ENCODE data around the gene NOP10. TPM values are rescaled to one million over a fixed set of nuclear protein-coding genes. Genes with fewer than 3 reads are reported as not detected.

NOP10 gene
- polyA plus RNA-seq, 1 donor = 161 TPM

- Histone ChIP-seq H3K27ac (ENCODE audit: low read length) (no peak overlapping the region), H3K27me3 (ENCODE audit: control insufficient read depth, insufficient read depth, low read length) (no peaks in the 10 kb centered on the region), H3K9me3 (ENCODE audit: control insufficient read depth, low read depth, low read length) (no peaks in the 10 kb centered on the region), H3K4me1 (ENCODE audit: control insufficient read depth, insufficient read depth, low read length) (no peaks in the 10 kb centered on the region), H3K36me3 (ENCODE audit: control insufficient read depth, insufficient read depth, low read length) (no peaks in the 10 kb centered on the region), H3K4me3 (ENCODE audit: low read length) (no peak overlapping the region)
- WGBS (ENCODE audit: insufficient coverage, low lambda C conversion rate) = 100% methylated on average over 1 of the region's 6 CpGs
- no peak for DNase-seq
These were observed 10.3 kb downstream of the NOP10 start for GRCh38 chr15:34332553-34333120.

DNA sequence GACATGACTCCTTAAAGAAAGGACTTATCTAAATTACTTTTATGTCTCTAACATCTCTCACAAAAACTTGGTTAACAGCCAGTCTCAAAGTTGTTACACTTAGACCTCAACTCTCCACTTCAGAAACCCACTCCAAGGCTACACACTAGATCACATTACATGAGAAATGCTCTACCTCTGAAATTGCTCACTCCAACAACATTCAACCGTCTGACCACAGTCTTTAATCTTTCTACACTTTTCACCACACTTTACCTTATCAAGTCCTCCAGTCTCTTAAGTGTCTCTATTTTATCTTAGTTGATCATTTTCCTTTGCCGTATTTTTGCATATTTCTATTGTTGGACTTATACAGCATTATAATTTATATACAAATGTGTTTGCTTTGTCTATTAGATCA is 11.1 kb downstream of the NOP10 start:
- Histone ChIP-seq H3K27me3 (ENCODE audit: control insufficient read depth, insufficient read depth, low read length) (no peaks in the 10 kb centered on the region), H3K4me3 (ENCODE audit: low read length) (no peak overlapping the region)
- no peak for DNase-seq

GRCh38 chr15:34330279-34330678 is 12.7 kb downstream of the NOP10 start:
- Histone ChIP-seq H3K27me3 (ENCODE audit: control insufficient read depth, insufficient read depth, low read length) (no peaks in the 10 kb centered on the region), H3K36me3 (ENCODE audit: control insufficient read depth, insufficient read depth, low read length) (no peaks in the 10 kb centered on the region), H3K4me1 (ENCODE audit: control insufficient read depth, insufficient read depth, low read length) (no peaks in the 10 kb centered on the region), H3K9me3 (ENCODE audit: control insufficient read depth, low read depth, low read length) (no peaks in the 10 kb centered on the region), H3K27ac (ENCODE audit: low read length) (no peak overlapping the region), H3K4me3 (ENCODE audit: low read length) (no peak overlapping the region)
- no CpG with 5 or more reads among the region's 5 CpGs for WGBS (ENCODE audit: insufficient coverage, low lambda C conversion rate)
- no peak for DNase-seq

More for the DNA sequence above, 11.1 kb downstream of the NOP10 start:
- Histone ChIP-seq H3K4me1 (ENCODE audit: control insufficient read depth, insufficient read depth, low read length) (no peaks in the 10 kb centered on the region), H3K27ac (ENCODE audit: low read length) (no peak overlapping the region), H3K36me3 (ENCODE audit: control insufficient read depth, insufficient read depth, low read length) (no peaks in the 10 kb centered on the region), H3K9me3 (ENCODE audit: control insufficient read depth, low read depth, low read length) (no peaks in the 10 kb centered on the region)
- WGBS (ENCODE audit: insufficient coverage, low lambda C conversion rate) = 90% methylated on average over 1 of the region's 2 CpGs

- Histone ChIP-seq H3K4me1 (ENCODE audit: control insufficient read depth, insufficient read depth, low read length) (no peaks in the 10 kb centered on the region), H3K36me3 (ENCODE audit: control insufficient read depth, insufficient read depth, low read length) (no peaks in the 10 kb centered on the region), H3K27me3 (ENCODE audit: control insufficient read depth, insufficient read depth, low read length) (no peaks in the 10 kb centered on the region), H3K9me3 (ENCODE audit: control insufficient read depth, low read depth, low read length) (no peaks in the 10 kb centered on the region), H3K27ac (ENCODE audit: low read length) (no peak overlapping the region), H3K4me3 (ENCODE audit: low read length) (no peak overlapping the region)
- DNase-seq = no peak
- 83% methylated on average over 2 of the region's 2 CpGs for WGBS (ENCODE audit: insufficient coverage, low lambda C conversion rate)
These were observed 13.9 kb downstream of the NOP10 start for GRCh38 chr15:34329006-34329405.

DNA sequence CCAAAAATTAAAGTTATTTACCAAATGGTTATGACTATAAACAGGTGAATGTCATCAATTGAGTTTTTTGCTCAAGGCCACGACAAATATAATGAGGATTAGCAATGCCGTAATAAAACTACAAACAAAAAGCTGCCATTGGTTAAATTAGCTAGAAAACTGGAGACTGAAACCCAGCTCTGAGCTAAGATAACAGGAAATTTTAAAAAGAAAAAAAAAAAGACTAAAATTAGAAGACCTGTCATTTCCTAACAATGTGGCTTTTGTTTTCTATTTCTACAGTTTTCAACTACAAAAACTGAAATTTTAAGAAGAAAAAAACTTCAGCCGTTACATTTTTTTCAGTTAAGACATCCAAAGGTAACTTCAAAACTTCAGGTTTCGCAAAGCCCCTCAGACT is 15.0 kb downstream of the NOP10 start:
- no peak overlapping the region for H3K27ac ChIP-seq (ENCODE audit: low read length)
- H3K27me3 ChIP-seq (ENCODE audit: control insufficient read depth, insufficient read depth, low read length) = no peaks in the 10 kb centered on the region
- 80% methylated on average over 3 of the region's 4 CpGs for WGBS (ENCODE audit: insufficient coverage, low lambda C conversion rate)
- no peak for DNase-seq
- H3K9me3 ChIP-seq (ENCODE audit: control insufficient read depth, low read depth, low read length) = no peaks in the 10 kb centered on the region
- H3K4me1 ChIP-seq (ENCODE audit: control insufficient read depth, insufficient read depth, low read length) = no peaks in the 10 kb centered on the region
- H3K4me3 ChIP-seq (ENCODE audit: low read length) = no peak overlapping the region
- no peaks in the 10 kb centered on the region for H3K36me3 ChIP-seq (ENCODE audit: control insufficient read depth, insufficient read depth, low read length)

DNA sequence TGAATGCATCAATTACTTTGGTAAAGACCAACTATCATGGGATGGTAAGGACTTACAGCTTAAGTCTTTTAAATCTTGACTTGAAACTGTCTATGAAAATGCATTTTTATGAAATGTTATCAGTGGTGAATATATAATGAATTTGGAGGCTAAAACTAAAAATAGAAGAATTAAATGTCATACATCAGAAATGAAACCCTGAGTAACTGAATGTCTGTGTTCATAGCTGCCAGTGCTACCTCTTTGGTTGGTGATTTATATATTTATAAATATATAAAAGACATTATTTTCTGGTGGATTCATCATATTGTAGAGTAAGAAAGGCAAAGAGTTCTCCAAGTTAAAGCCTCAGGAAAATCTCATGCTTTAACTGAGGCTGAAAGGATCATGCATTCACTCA is 17.6 kb downstream of the NOP10 start:
- Histone ChIP-seq H3K36me3 (ENCODE audit: control insufficient read depth, insufficient read depth, low read length) (no peaks in the 10 kb centered on the region), H3K4me3 (ENCODE audit: low read length) (no peak overlapping the region), H3K4me1 (ENCODE audit: control insufficient read depth, insufficient read depth, low read length) (no peaks in the 10 kb centered on the region), H3K27me3 (ENCODE audit: control insufficient read depth, insufficient read depth, low read length) (no peaks in the 10 kb centered on the region), H3K9me3 (ENCODE audit: control insufficient read depth, low read depth, low read length) (no peaks in the 10 kb centered on the region), H3K27ac (ENCODE audit: low read length) (no peak overlapping the region)
- no peak for DNase-seq

- no peak overlapping the region for H3K27ac ChIP-seq (ENCODE audit: low read length)
- H3K36me3 ChIP-seq (ENCODE audit: control insufficient read depth, insufficient read depth, low read length) = no peaks in the 10 kb centered on the region
- no CpG with 5 or more reads among the region's 1 CpG for WGBS (ENCODE audit: insufficient coverage, low lambda C conversion rate)
- H3K27me3 ChIP-seq (ENCODE audit: control insufficient read depth, insufficient read depth, low read length) = no peaks in the 10 kb centered on the region
- DNase-seq = no peak
- H3K4me3 ChIP-seq (ENCODE audit: low read length) = no peak overlapping the region
- no peaks in the 10 kb centered on the region for H3K9me3 ChIP-seq (ENCODE audit: control insufficient read depth, low read depth, low read length)
- no peaks in the 10 kb centered on the region for H3K4me1 ChIP-seq (ENCODE audit: control insufficient read depth, insufficient read depth, low read length)
These were observed 18.0 kb downstream of the NOP10 start for GRCh38 chr15:34324933-34325332.

DNA sequence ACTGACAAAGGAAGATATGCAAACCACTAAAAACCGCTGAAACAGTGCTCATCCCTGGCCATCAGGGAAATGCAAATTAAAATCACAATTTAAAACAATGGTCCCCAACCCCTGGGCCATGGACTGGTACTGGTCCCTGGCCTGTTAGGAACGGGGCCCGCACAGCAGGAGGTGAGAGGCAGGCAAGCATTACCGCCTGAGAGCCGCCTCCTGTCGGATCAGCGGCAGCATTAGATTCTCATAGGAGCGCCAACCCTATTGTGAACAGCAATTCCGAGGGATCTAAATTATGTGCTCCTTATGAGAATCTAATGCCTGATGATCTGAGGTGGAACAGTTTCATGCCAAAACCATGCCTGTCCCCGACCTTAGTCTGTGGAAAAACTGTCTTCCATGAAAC is 19.7 kb downstream of the NOP10 start:
- Histone ChIP-seq H3K27me3 (ENCODE audit: control insufficient read depth, insufficient read depth, low read length) (no peaks in the 10 kb centered on the region), H3K36me3 (ENCODE audit: control insufficient read depth, insufficient read depth, low read length) (no peaks in the 10 kb centered on the region), H3K4me1 (ENCODE audit: control insufficient read depth, insufficient read depth, low read length) (no peaks in the 10 kb centered on the region), H3K27ac (ENCODE audit: low read length) (no peak overlapping the region), H3K9me3 (ENCODE audit: control insufficient read depth, low read depth, low read length) (no peaks in the 10 kb centered on the region), H3K4me3 (ENCODE audit: low read length) (no peak overlapping the region)
- DNase-seq = no peak
- WGBS (ENCODE audit: insufficient coverage, low lambda C conversion rate) = 100% methylated on average over 1 of the region's 10 CpGs

- no CpG with 5 or more reads among the region's 10 CpGs for WGBS (ENCODE audit: insufficient coverage, low lambda C conversion rate)
- no peaks in the 10 kb centered on the region for H3K27me3 ChIP-seq (ENCODE audit: control insufficient read depth, insufficient read depth, low read length)
- peaks cover 2% of the 10 kb centered on the region for H3K36me3 ChIP-seq (ENCODE audit: control insufficient read depth, insufficient read depth, low read length)
- H3K4me3 ChIP-seq (ENCODE audit: low read length) = peak overlapping the region; percentile 56
- no peaks in the 10 kb centered on the region for H3K9me3 ChIP-seq (ENCODE audit: control insufficient read depth, low read depth, low read length)
- H3K27ac ChIP-seq (ENCODE audit: low read length) = peak overlapping the region; percentile 76
- H3K4me1 ChIP-seq (ENCODE audit: control insufficient read depth, insufficient read depth, low read length) = no peaks in the 10 kb centered on the region
- peak; percentile 74 to 90 for DNase-seq
These were observed 24.5 kb downstream of the NOP10 start for GRCh38 chr15:34318277-34319079.

DNA sequence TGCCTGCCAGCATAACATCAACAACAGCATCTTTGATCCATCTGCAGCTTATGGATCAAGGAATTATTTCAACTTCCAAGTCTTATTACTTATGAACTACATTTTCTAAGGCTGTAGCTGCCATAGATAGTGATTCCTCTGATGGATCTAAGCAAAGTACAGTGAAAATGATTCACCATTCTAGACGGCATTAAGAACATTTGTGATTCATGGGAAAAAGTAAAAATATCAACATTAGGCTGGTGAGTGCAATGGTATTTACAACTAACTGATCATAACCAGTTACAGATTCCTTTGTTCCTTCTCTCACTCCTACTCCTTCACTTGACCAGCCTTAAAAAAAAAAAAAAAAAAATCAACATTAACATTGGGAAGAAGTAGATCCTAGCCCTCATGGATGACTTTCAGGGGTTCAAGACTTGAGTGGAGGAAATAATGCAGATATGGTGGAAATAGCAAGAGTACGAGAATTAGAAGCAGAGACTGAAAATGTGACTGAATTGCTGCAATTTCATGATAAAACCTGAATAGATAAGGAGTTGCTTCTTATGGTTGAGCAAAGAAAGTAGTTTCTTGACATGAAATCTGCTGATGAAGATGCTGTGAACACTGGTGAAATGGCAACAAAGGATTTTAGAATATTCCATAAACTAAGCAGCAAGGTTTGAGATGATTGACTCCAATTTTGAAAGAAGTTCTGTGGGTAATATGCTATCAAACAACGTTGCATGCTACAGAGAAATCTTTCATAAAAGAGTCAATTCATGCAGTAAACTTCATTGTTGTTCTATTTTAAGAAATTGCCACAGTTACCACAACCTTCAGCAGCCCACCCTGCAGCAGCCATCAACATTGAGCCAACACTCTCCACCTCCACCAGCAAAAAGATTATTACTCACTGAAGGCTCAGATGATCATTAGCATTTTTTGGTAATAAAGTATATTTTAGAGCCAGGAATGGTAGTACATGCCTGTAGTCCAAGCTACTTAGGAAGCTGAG is 28.1 kb downstream of the NOP10 start:
- H3K36me3 ChIP-seq (ENCODE audit: control insufficient read depth, insufficient read depth, low read length) = peaks cover 2% of the 10 kb centered on the region
- no peak overlapping the region for H3K4me3 ChIP-seq (ENCODE audit: low read length)
- no peaks in the 10 kb centered on the region for H3K9me3 ChIP-seq (ENCODE audit: control insufficient read depth, low read depth, low read length)
- no peak for DNase-seq
- 72% methylated on average over 3 of the region's 3 CpGs for whole genome bisulfite sequencing (ENCODE audit: insufficient coverage, low lambda C conversion rate)
- H3K27me3 ChIP-seq (ENCODE audit: control insufficient read depth, insufficient read depth, low read length) = no peaks in the 10 kb centered on the region
- no peaks in the 10 kb centered on the region for H3K4me1 ChIP-seq (ENCODE audit: control insufficient read depth, insufficient read depth, low read length)
- no peak overlapping the region for H3K27ac ChIP-seq (ENCODE audit: low read length)
